Astrocyte of the spinal cord (primary cell): ENCODE data around the gene CXXC5.

Source experiments
- DNase-seq: peaks from one replicate; pipeline ENCODE4 v3.0.0; 2011; ENCODE audit warnings: low read depth, low spot score
- H3K4me3 ChIP-seq: 2 replicates; pipeline ENCODE4 v1.5.1; 2011; ENCODE audit warnings: low read depth, mild to moderate bottlenecking, low read length, moderate library complexity
- in situ Hi-C: cut with HindIII; loops from 2 replicates; pipeline ENCODE4 v1.10.0; 2017; ENCODE audit warnings: low sequenced_read_pairs
- TF ChIP-seq, protein P1 (sequence below): IDR thresholded peaks from 2 replicates; pipeline ENCODE4 v1.5.1; 2012; ENCODE audit warnings: low read depth, mild to moderate bottlenecking, low read length, inconsistent platforms

The CXXC5 gene

DNA sequence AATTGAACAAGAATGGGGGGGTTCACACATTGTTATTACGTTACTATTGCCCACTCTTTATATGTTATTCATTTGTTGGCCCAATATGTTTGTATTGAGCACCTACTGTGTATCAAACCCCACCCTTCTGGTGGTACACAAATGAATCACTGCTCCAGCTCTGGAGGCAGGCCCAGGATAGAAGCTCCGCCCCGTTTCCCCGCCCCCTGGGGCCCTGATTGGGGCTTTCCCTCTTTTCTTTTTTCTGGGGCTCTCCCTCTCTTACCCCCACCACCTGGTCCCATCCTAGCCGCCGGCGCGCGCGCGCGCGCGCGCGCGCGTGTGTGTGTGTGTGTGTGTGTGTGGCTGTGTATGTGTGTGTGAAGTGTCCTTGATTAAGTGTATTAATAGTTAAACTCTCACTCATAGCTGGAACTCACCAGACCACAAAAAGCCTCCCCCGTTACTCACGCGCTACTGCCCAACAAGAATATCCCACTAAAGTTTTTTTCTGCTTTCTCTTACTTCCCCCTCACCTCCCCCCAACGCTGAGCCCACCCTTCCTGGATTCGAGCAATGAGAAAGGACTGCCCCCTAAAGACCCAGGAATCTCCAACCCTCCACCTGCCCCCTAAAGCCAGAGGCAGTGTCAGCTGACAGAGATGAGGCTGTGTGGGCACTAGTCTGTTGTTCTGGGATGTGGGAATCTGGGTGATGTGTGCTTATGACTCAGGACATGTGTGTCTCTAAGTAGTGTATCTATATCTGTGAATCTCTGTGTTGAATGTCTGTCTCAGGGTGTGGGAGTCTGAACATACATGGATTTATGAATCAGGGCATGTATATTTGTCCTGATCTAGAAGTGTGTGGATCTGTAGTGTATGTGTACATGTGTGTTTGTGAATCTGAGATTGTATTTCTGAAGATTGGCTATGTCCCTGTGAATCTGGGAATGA is 4.0 kb downstream of the CXXC5 start:
- in situ Hi-C loops = no loop called here
- H3K4me3 ChIP-seq = peak overlapping the region; percentile 89
- TF ChIP-seq, protein P1, sequence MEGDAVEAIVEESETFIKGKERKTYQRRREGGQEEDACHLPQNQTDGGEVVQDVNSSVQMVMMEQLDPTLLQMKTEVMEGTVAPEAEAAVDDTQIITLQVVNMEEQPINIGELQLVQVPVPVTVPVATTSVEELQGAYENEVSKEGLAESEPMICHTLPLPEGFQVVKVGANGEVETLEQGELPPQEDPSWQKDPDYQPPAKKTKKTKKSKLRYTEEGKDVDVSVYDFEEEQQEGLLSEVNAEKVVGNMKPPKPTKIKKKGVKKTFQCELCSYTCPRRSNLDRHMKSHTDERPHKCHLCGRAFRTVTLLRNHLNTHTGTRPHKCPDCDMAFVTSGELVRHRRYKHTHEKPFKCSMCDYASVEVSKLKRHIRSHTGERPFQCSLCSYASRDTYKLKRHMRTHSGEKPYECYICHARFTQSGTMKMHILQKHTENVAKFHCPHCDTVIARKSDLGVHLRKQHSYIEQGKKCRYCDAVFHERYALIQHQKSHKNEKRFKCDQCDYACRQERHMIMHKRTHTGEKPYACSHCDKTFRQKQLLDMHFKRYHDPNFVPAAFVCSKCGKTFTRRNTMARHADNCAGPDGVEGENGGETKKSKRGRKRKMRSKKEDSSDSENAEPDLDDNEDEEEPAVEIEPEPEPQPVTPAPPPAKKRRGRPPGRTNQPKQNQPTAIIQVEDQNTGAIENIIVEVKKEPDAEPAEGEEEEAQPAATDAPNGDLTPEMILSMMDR = no peak
- DNase-seq = peak; percentile 84

GRCh38 chr5:139652788-139653241 is 4.7 kb downstream of the CXXC5 start:
- peak; percentile 54 for DNase-seq
- peak overlapping the region; percentile 89 for H3K4me3 ChIP-seq
- in situ Hi-C loops = no loop called here
- TF ChIP-seq, protein P1 = no peak

- in situ Hi-C loops = no loop called here
- TF ChIP-seq, protein P1 = no peak
- no peak overlapping the region for H3K4me3 ChIP-seq
- no peak for DNase-seq
These were observed 5.5 kb downstream of the CXXC5 start for GRCh38 chr5:139653616-139654015.

- in situ Hi-C loops = no loop called here
- TF ChIP-seq, protein P1 = no peak
- no peak overlapping the region for H3K4me3 ChIP-seq
- no peak for DNase-seq
These were observed 6.3 kb downstream of the CXXC5 start for GRCh38 chr5:139654464-139654863.

- H3K4me3 ChIP-seq = peak overlapping the region; percentile 12
- in situ Hi-C loops = no loop called here
- TF ChIP-seq, protein P1 = no peak
- DNase-seq = no peak
These were observed 6.8 kb downstream of the CXXC5 start for GRCh38 chr5:139654871-139655491.

DNA sequence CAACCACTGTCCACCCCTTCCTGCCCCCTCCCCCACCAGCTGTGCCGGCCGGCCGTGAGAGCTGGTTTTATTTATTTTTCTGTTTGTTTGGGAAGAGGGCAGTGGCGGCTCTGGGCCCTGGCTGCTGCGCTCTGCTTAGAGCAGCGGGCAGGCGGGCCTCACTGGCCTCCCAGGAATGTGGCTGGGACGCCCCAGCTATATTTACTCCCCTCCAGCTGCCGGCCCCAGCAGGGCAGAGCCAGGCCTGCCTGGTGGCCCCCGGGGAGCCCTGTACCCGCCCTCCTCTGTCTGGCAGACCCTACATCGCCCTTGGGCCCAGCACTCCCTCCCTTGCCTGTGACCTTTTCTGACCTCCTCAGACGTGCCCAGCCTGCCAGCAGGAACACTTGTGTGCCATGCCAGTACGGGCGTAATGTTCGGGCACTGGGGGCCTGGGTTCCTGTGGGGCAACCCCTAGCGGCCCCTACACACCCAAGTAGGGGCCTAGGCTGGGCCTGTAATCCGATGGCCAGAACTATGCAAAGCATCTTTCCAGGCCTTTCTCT is 7.7 kb downstream of the CXXC5 start:
- in situ Hi-C loops = no loop called here
- TF ChIP-seq, protein P1 = no peak
- peak; percentile 66 for DNase-seq
- no peak overlapping the region for H3K4me3 ChIP-seq
